Neutrophil (primary cell): Measurements from ENCODE around the gene KIAA1143.

Source experiments
- H3K27ac ChIP-seq: fragments of 200-600 bp; sonication (generic); 2 replicates; pipeline ENCODE4 v1.5.1; 2016; ENCODE audit warnings: mild to moderate bottlenecking, moderate library complexity
- H3K27me3 ChIP-seq: fragments of 200-600 bp; sonication (generic); 2 replicates; pipeline ENCODE4 v1.6.0; 2016; ENCODE audit warnings: mild to moderate bottlenecking
- H3K36me3 ChIP-seq: fragments of 200-600 bp; sonication (generic); 2 replicates; pipeline ENCODE4 v1.5.1; 2017
- H3K4me1 ChIP-seq, 2 experiments: fragments of 200-600 bp in 1 of 2; sonication (generic) in 1 of 2; 1 replicate in 1 of 2; 2 replicates in 1 of 2; pipeline versions ENCODE4 v1.5.1 to v1.6.1; 2013 to 2016; ENCODE audit warnings: low read depth in 1 of 2, low read length in 1 of 2, mild to moderate bottlenecking in 1 of 2, moderate library complexity in 1 of 2; ENCODE audit not compliant: control insufficient read depth in 1 of 2, insufficient read depth in 1 of 2
- H3K4me3 ChIP-seq, 2 experiments: fragments of 200-600 bp in 1 of 2; sonication (generic) in 1 of 2; 1 replicate in 1 of 2; 2 replicates in 1 of 2; pipeline ENCODE4 v1.5.1; 2013 to 2016; ENCODE audit warnings: low read depth in 1 of 2, low read length in 1 of 2, mild to moderate bottlenecking in 1 of 2, moderate library complexity in 1 of 2
- H3K9me3 ChIP-seq: fragments of 200-600 bp; sonication (generic); 2 replicates; pipeline ENCODE4 v1.5.1; 2016
- CTCF ChIP-seq: fragments of 200-600 bp; sonication (generic); IDR thresholded peaks from 2 replicates; pipeline ENCODE4 v1.5.1; 2016; ENCODE audit warnings: antibody characterized with exemption

The KIAA1143 gene

GRCh38 chr3:44761424-44762169 lies at the start of gene KIAA1143, which contains the start of gene KIF15:
Gene KIAA1143 (minus strand): TSS chr3:44761619. CDS start chr3:44761602, 17 bp downstream.
Gene KIF15 (plus strand): TSS chr3:44761794. CDS start chr3:44761866, 72 bp downstream.
- no peaks in the 10 kb centered on the region for H3K27me3 ChIP-seq
- TF ChIP-seq CTCF, result peak; percentile 33

DNA sequence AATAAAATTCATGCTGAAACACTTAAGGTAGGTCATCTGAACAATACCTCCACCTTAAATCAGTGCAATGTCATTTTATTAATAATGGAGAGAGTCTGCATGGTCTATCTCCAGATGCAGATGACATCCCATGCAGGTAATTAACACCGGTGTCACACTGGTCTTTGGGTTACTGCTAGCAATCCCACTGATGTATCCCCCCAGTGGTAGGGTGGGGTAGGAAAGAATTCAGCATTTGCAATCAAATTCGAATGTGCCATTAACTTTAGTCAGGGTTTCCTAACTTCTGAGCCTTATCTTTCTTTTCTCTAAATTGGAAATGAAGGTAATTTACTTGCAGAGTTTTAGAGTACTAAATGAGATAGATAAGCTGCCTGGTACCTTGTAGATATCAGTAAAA lies 44.5 kb upstream of the KIAA1143 start:
- no peak for TF ChIP-seq CTCF
- H3K4me1 ChIP-seq, result peaks cover 23 to 28% of the 10 kb centered on the region in 2 experiments
- H3K27me3 ChIP-seq, result no peaks in the 10 kb centered on the region
- H3K4me3 ChIP-seq, result no peak overlapping the region
- no peak overlapping the region for H3K27ac ChIP-seq
- H3K9me3 ChIP-seq, result no peaks in the 10 kb centered on the region
- H3K36me3 ChIP-seq, result peaks cover 4% of the 10 kb centered on the region

More at GRCh38 chr3:44761424-44762169, at the start of gene KIAA1143, which contains the start of gene KIF15:
- Histone ChIP-seq H3K4me3 (peak within 1 kb of the TSS; percentile 68 to 76), H3K4me1 (peaks cover 15 to 24% of the 10 kb centered on the region in 2 experiments), H3K36me3 (peaks cover 4% of the 10 kb centered on the region), H3K9me3 (no peaks in the 10 kb centered on the region), H3K27ac (peak within 1 kb of the TSS; percentile 83)

GRCh38 chr3:44803298-44803697 lies 41.9 kb upstream of the KIAA1143 start:
- Histone ChIP-seq H3K27me3 (no peaks in the 10 kb centered on the region), H3K4me3 (no peak overlapping the region), H3K4me1 (peaks cover 23 to 41% of the 10 kb centered on the region in 2 experiments), H3K36me3 (no peaks in the 10 kb centered on the region), H3K9me3 (no peaks in the 10 kb centered on the region), H3K27ac (peak overlapping the region; percentile 83)
- TF ChIP-seq CTCF, result no peak

DNA sequence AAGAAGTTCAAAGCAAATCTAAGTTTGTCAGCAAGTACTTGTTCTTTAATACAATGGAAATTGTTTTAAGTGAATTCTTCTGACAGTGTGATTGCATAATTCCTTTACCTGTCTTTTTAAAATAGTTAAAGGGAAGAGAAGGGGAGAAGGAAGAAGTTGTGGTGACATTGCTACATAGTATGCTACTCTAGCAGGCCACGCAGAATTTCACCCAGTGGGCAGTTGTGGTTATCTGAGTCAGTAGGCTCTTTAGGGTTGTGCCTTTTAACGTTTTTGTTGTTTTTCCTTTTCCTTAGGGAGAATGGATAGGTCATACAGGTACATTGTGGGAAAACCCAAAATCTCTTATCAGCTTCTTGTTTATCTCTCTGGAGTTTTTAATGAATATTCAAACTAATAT lies 40.6 kb upstream of the KIAA1143 start:
- Histone ChIP-seq H3K36me3 (no peaks in the 10 kb centered on the region), H3K4me3 (peak overlapping the region in 1 of 2 experiments; percentile 8)

DNA sequence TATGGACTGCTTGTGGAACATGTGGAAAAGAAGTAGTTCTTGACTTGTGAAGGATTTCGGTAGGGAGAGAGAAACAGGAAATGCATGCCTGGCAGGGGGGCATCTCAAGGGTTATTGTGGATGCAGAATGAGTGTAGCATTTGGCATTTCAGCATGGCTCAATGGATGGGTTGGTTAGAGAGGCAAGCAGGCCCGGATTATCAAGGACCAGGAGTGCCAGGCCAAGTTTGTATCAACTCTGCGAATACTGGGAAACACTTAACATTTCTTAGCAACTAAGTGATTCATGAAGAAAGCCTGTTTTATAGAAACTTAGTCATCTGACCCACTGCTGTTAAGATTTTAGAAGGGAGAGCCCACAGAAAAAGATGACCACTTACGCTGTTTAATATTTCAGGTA lies 33.8 kb upstream of the KIAA1143 start:
- peaks cover 0 to 6% of the 10 kb centered on the region in 2 experiments for H3K4me1 ChIP-seq
- no peak for TF ChIP-seq CTCF
- peaks cover 16% of the 10 kb centered on the region for H3K36me3 ChIP-seq
- no peak overlapping the region for H3K27ac ChIP-seq
- no peak overlapping the region for H3K4me3 ChIP-seq
- H3K9me3 ChIP-seq, result no peaks in the 10 kb centered on the region
- H3K27me3 ChIP-seq, result no peaks in the 10 kb centered on the region

More for the DNA sequence above, 40.6 kb upstream of the KIAA1143 start:
- no peaks in the 10 kb centered on the region for H3K27me3 ChIP-seq
- peak; percentile 11 for TF ChIP-seq CTCF
- H3K9me3 ChIP-seq, result no peaks in the 10 kb centered on the region
- H3K27ac ChIP-seq, result peak overlapping the region; percentile 83
- H3K4me1 ChIP-seq, result peaks cover 23 to 41% of the 10 kb centered on the region in 2 experiments
